Measurements from ENCODE around the gene TMEM91. TPM values are rescaled to one million over a fixed set of nuclear protein-coding genes. Genes with fewer than 3 reads are reported as not detected.
A peak's percentile ranks its signal among the peaks of the same experiment; 100 is the strongest.

TMEM91 gene
- total and polyA plus RNA-seq, 2 of the 13 experiments (the other 11 are each of a cell fraction or from before 2014, with no cell fraction given): 6.3 to 10.3 TPM

GRCh38 chr19:41426952-41427646, 50.8 kb downstream of the TMEM91 start, which contains the start of gene B3GNT8 (continued):
- TF ChIP-seq NR2F2 (IDR thresholded peaks at IDR 0.05; ENCODE audit: borderline replicate concordance, low read depth): no peak
- TF ChIP-seq HMG20A (CRISPR knock-in tag; IDR thresholded peaks at IDR 0.05; ENCODE audit: borderline replicate concordance): no peak
- no peak for TF ChIP-seq ZNF124 (CRISPR knock-in tag; IDR thresholded peaks at IDR 0.05)
- TF ChIP-seq ZNF205 (CRISPR knock-in tag; IDR thresholded peaks at IDR 0.05): no peak
- TF ChIP-seq DDIT3 (CRISPR knock-in tag; IDR thresholded peaks at IDR 0.05): no peak
- TF ChIP-seq, protein P1, sequence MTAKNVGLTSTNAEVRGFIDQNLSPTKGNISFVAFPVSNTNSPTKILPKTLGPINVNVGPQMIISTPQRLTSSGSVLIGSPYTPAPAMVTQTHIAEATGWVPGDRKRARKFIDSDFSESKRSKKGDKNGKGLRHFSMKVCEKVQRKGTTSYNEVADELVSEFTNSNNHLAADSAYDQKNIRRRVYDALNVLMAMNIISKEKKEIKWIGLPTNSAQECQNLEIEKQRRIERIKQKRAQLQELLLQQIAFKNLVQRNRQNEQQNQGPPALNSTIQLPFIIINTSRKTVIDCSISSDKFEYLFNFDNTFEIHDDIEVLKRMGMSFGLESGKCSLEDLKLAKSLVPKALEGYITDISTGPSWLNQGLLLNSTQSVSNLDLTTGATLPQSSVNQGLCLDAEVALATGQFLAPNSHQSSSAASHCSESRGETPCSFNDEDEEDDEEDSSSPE (CRISPR knock-in tag; IDR thresholded peaks at IDR 0.05): no peak
- TF ChIP-seq DMTF1 (CRISPR knock-in tag; IDR thresholded peaks at IDR 0.05): no peak
- TF ChIP-seq RFX1 (IDR thresholded peaks at IDR 0.05): no peak
- TF ChIP-seq, protein P2, sequence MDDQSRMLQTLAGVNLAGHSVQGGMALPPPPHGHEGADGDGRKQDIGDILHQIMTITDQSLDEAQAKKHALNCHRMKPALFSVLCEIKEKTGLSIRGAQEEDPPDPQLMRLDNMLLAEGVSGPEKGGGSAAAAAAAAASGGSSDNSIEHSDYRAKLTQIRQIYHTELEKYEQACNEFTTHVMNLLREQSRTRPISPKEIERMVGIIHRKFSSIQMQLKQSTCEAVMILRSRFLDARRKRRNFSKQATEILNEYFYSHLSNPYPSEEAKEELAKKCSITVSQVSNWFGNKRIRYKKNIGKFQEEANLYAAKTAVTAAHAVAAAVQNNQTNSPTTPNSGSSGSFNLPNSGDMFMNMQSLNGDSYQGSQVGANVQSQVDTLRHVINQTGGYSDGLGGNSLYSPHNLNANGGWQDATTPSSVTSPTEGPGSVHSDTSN (CRISPR knock-in tag; IDR thresholded peaks at IDR 0.05; ENCODE audit: borderline replicate concordance): no peak
- no peak for TF ChIP-seq ZBTB1 (CRISPR knock-in tag; IDR thresholded peaks at IDR 0.05; ENCODE audit: borderline replicate concordance)
- TF ChIP-seq SYNCRIP (IDR thresholded peaks at IDR 0.05; ENCODE audit: insufficient read depth, low read depth, low read length): no peak
- TF ChIP-seq MLXIP (CRISPR knock-in tag; IDR thresholded peaks at IDR 0.05; ENCODE audit: borderline replicate concordance): no peak
- no peak for TF ChIP-seq MBNL3 (CRISPR knock-in tag; conservative IDR thresholded peaks at IDR 0.05)
- TF ChIP-seq, protein P3, sequence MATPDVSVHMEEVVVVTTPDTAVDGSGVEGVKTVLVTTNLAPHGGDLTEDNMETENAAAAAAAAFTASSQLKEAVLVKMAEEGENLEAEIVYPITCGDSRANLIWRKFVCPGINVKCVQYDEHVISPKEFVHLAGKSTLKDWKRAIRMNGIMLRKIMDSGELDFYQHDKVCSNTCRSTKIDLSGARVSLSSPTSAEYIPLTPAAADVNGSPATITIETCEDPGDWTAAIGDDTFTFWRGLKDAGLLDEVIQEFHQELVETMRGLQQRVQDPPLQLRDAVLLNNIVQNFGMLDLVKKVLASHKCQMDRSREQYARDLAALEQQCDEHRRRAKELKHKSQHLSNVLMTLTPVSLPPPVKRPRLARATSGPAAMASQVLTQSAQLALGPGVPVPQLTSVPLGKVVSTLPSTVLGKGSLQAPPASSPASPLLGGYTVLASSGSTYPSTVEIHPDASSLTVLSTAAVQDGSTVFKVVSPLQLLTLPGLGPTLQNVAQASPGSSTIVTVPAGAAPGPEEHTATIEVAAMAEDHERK (CRISPR knock-in tag; IDR thresholded peaks at IDR 0.05; ENCODE audit: low read depth): no peak
- TF ChIP-seq ZNF317 (CRISPR knock-in tag; IDR thresholded peaks at IDR 0.05): no peak
- TF ChIP-seq ZNF550 (CRISPR knock-in tag; IDR thresholded peaks at IDR 0.05; ENCODE audit: borderline replicate concordance): no peak
- 0 out of 2 replicates have a peak, but pooled peaks have one; percentile 26 for TF ChIP-seq HDAC1 (CRISPR knock-in tag; IDR thresholded peaks at IDR 0.05)
- TF ChIP-seq ZNF841 (CRISPR knock-in tag; IDR thresholded peaks at IDR 0.05; ENCODE audit: borderline replicate concordance): no peak
- no peak for TF ChIP-seq ZNF737 (CRISPR knock-in tag; IDR thresholded peaks at IDR 0.05; ENCODE audit: borderline replicate concordance)

All from HepG2 (cell line).